Measurements from ENCODE around the gene CHST3.
A peak's percentile ranks its signal among the peaks of the same experiment; 100 is the strongest.
"Not testable (repeated sequence)": the region's sequence is repeated elsewhere in the genome, so short reads cannot be mapped to it uniquely, and the experiment has no call there.

The CHST3 gene

GRCh38 chr10:71964098-71964742, at the start of gene CHST3:
Gene CHST3 (plus strand): TSS chr10:71964395. CDS start chr10:72005843, 41,448 bp downstream.
- DNase-seq, result peak in 1 of 2 experiments; percentile 49

- DNase-seq, result no peak
Measured at GRCh38 chr10:71916827-71917226, 47.4 kb upstream of the CHST3 start.

- DNase-seq, result no peak
Measured at GRCh38 chr10:71918992-71919391, 45.2 kb upstream of the CHST3 start.

- not testable (repeated sequence) for DNase-seq
Measured at GRCh38 chr10:71919956-71920539, 44.1 kb upstream of the CHST3 start.

- no peak for DNase-seq
Measured at GRCh38 chr10:71920540-71921323, 43.5 kb upstream of the CHST3 start.

GRCh38 chr10:71921324-71922027, 42.7 kb upstream of the CHST3 start:
- DNase-seq, result no peak

- DNase-seq, result no peak
Measured at GRCh38 chr10:71923138-71923692, 41.0 kb upstream of the CHST3 start.

GRCh38 chr10:71924771-71925170, 39.4 kb upstream of the CHST3 start:
- DNase-seq, result no peak

GRCh38 chr10:71927159-71927558, 37.0 kb upstream of the CHST3 start:
- no peak for DNase-seq

- DNase-seq, result no peak
Measured at GRCh38 chr10:71927776-71928592, 36.2 kb upstream of the CHST3 start.

GRCh38 chr10:71931295-71931694, 32.9 kb upstream of the CHST3 start:
- DNase-seq, result no peak

GRCh38 chr10:71933651-71934050, 30.5 kb upstream of the CHST3 start:
- peak; percentile 59 to 72 for DNase-seq

GRCh38 chr10:71938211-71938610, 26.0 kb upstream of the CHST3 start:
- DNase-seq, result no peak

- no peak for DNase-seq
Measured at GRCh38 chr10:71939304-71939703, 24.9 kb upstream of the CHST3 start.

GRCh38 chr10:71939861-71940474, 24.2 kb upstream of the CHST3 start:
- DNase-seq, result peak in 1 of 2 experiments; percentile 23

GRCh38 chr10:71940752-71941151, 23.4 kb upstream of the CHST3 start:
- DNase-seq, result no peak

- DNase-seq, result no peak
Measured at GRCh38 chr10:71941318-71941717, 22.9 kb upstream of the CHST3 start.

GRCh38 chr10:71945819-71946474, 18.2 kb upstream of the CHST3 start:
- DNase-seq, result no peak

GRCh38 chr10:71946700-71947099, 17.5 kb upstream of the CHST3 start:
- no peak for DNase-seq

GRCh38 chr10:71948496-71949067, 15.6 kb upstream of the CHST3 start:
- no peak for DNase-seq

GRCh38 chr10:71950683-71951082, 13.5 kb upstream of the CHST3 start:
- DNase-seq, result no peak

Measured in activated T-cell treated with anti-CD3 and anti-CD28 coated beads, Interleukin-2, amount 50 U/mL, for 48 hours (primary cell).